ENCODE results near the gene TTLL1.

TTLL1 gene

GRCh38 chr22:42990131-42990838, 98.9 kb downstream of the TTLL1 start:
- peak; percentile 48 for DNase-seq

Data from 8988T (cell line).